H1 (cell line): ENCODE measurements around the gene SNTG2. TPM values are rescaled to one million over a fixed set of nuclear protein-coding genes. Genes with fewer than 3 reads are reported as not detected.

Experiments used
- CTCF ChIA-PET: fragments of 300-600 bp; sonication (Branson Sonifier 250); formaldehyde crosslinking; loops from one replicate; lab custom pipeline; 2021; ENCODE audit not compliant: partially characterized antibody; lab: Charles Lee
- POLR2A ChIA-PET: fragments of 300-600 bp; sonication (Branson Sonifier 250); formaldehyde crosslinking; loops from one replicate; lab custom pipeline; 2021; ENCODE audit warnings: inconsistent platforms; ENCODE audit not compliant: partially characterized antibody; lab: Charles Lee
- DNase-seq, 2 experiments: peaks; one replicate each; pipeline versions ENCODE4 v3.0.0 to v3.0.0-alpha.2; 2010 to 2022; ENCODE audit warnings: low spot score in 2 of 2, low read depth in 1 of 2, mixed read lengths in 1 of 2
- FAIRE-seq: peaks from 2 replicates; lab custom pipeline; 2011; peaks lifted over from hg19 to GRCh38; lab: Jason Lieb, UNC
- H2AFZ ChIP-seq: 2 replicates; pipeline ENCODE4 v1.8.1; 2012; ENCODE audit warnings: low read length, inconsistent platforms
- H2AK5ac ChIP-seq: 2 replicates; pipeline ENCODE4 v1.6.1; 2013; ENCODE audit warnings: low read depth, low read length
- H2BK120ac ChIP-seq: replicated peaks from 2 replicates; pipeline ENCODE3; 2013; ENCODE audit warnings: low read depth, low read length, inconsistent platforms
- H2BK12ac ChIP-seq: 2 replicates; pipeline ENCODE4 v1.6.1; 2013; ENCODE audit warnings: low read depth, low read length
- H2BK15ac ChIP-seq: 2 replicates; pipeline ENCODE4 v1.6.1; 2013; ENCODE audit warnings: low read length
- H2BK20ac ChIP-seq: 2 replicates; pipeline ENCODE4 v1.6.1; 2013; ENCODE audit warnings: low read length
- H2BK5ac ChIP-seq: 2 replicates; pipeline ENCODE4 v1.6.1; 2013; ENCODE audit warnings: low read depth, low read length
- H3K14ac ChIP-seq: 2 replicates; pipeline ENCODE4 v1.6.1; 2013; ENCODE audit warnings: inconsistent platforms; ENCODE audit not compliant: insufficient read length
- H3K18ac ChIP-seq: 2 replicates; pipeline ENCODE4 v1.6.1; 2013; ENCODE audit warnings: low read length; ENCODE audit errors: extremely low read depth
- H3K23ac ChIP-seq: 2 replicates; pipeline ENCODE4 v1.6.1; 2013; ENCODE audit warnings: inconsistent platforms; ENCODE audit not compliant: insufficient read length
- H3K23me2 ChIP-seq: 2 replicates; pipeline ENCODE4 v1.6.1; 2013; ENCODE audit warnings: low read depth, low read length
- H3K27ac ChIP-seq: 2 replicates; pipeline ENCODE4 v1.6.1; 2011; ENCODE audit warnings: low read depth, low read length, inconsistent platforms
- H3K27me3 ChIP-seq, 4 experiments: replicated peaks in 1 of 4; 1 replicate in 1 of 4; 2 replicates in 3 of 4; pipeline versions ENCODE4 v1.6.1 to v1.8.1; 2011 to 2013; ENCODE audit warnings: low read length in 3 of 4, mild to moderate bottlenecking in 3 of 4, inconsistent platforms in 2 of 4, mixed read lengths in 2 of 4, moderate library complexity in 1 of 4; ENCODE audit not compliant: control insufficient read depth in 3 of 4, insufficient read depth in 3 of 4; ENCODE audit errors: extremely low read depth in 1 of 4
- H3K36me3 ChIP-seq, 4 experiments: 2 replicates each; pipeline versions ENCODE4 v1.6.1 to v1.8.1; 2011 to 2013; ENCODE audit warnings: mild to moderate bottlenecking in 4 of 4, low read length in 3 of 4, moderate library complexity in 2 of 4, control low read depth in 1 of 4, inconsistent platforms in 1 of 4; ENCODE audit not compliant: insufficient read depth in 4 of 4, control insufficient read depth in 2 of 4
- H3K4ac ChIP-seq: replicated peaks from 2 replicates; pipeline ENCODE3; 2013; ENCODE audit warnings: low read length, low read depth, mixed read lengths, inconsistent platforms; ENCODE audit not compliant: insufficient read length
- H3K4me1 ChIP-seq, 4 experiments: replicated peaks in 1 of 4; 1 replicate in 1 of 4; 2 replicates in 3 of 4; pipeline versions ENCODE4 v1.6.1 to v1.8.1; 2011 to 2013; ENCODE audit warnings: low read length in 3 of 4, inconsistent platforms in 2 of 4, mixed read lengths in 1 of 4; ENCODE audit not compliant: insufficient read depth in 4 of 4, control insufficient read depth in 3 of 4
- H3K4me2 ChIP-seq, 2 experiments: 2 replicates each; pipeline versions ENCODE4 v1.6.1 to v1.8.1; 2011 to 2013; ENCODE audit warnings: low read depth in 2 of 2, low read length in 2 of 2, control low read depth in 1 of 2, inconsistent platforms in 1 of 2, mild to moderate bottlenecking in 1 of 2; ENCODE audit not compliant: insufficient read depth in 1 of 2
- H3K4me3 ChIP-seq, 4 experiments: fragments of 200-600, 300-600 bp in 1 of 4; sonication (generic), shearing (Covaris generic), sonication (Bioruptor Twin) in 1 of 4; 2 replicates each; pipeline versions ENCODE4 v1.5.1 to v1.8.1; 2011 to 2016; ENCODE audit warnings: low read length in 4 of 4, low read depth in 3 of 4, control low read depth in 2 of 4, inconsistent platforms in 2 of 4, mild to moderate bottlenecking in 2 of 4, mixed read lengths in 1 of 4, moderate library complexity in 1 of 4; ENCODE audit not compliant: insufficient read depth in 2 of 4; ENCODE audit errors: extremely low read depth in 1 of 4
- H3K56ac ChIP-seq: replicated peaks from 2 replicates; pipeline ENCODE3; 2013; ENCODE audit warnings: low read depth, mild to moderate bottlenecking, mixed read lengths, low read length, inconsistent platforms; ENCODE audit not compliant: insufficient read length
- H3K79me1 ChIP-seq: 2 replicates; pipeline ENCODE4 v1.6.1; 2013; ENCODE audit warnings: low read depth, low read length, control low read depth
- H3K79me2 ChIP-seq, 2 experiments: 2 replicates each; pipeline versions ENCODE4 v1.6.1 to v1.8.1; 2012 to 2013; ENCODE audit warnings: low read length in 2 of 2, mild to moderate bottlenecking in 2 of 2, inconsistent platforms in 1 of 2; ENCODE audit not compliant: insufficient read depth in 2 of 2, control insufficient read depth in 1 of 2
- H3K9ac ChIP-seq, 4 experiments: replicated peaks in 1 of 4; 1 replicate in 1 of 4; 2 replicates in 3 of 4; pipeline versions ENCODE4 v1.6.1 to v1.8.1; 2011 to 2013; ENCODE audit warnings: low read depth in 3 of 4, low read length in 3 of 4, control low read depth in 2 of 4, mild to moderate bottlenecking in 2 of 4, moderate library complexity in 2 of 4, inconsistent platforms in 1 of 4; ENCODE audit errors: extremely low read depth in 1 of 4
- H3K9me3 ChIP-seq, 2 experiments: 2 replicates each; pipeline versions ENCODE4 v1.6.1 to v1.8.1; 2012 to 2013; ENCODE audit warnings: mild to moderate bottlenecking in 2 of 2, moderate library complexity in 2 of 2, control low read depth in 1 of 2, inconsistent platforms in 1 of 2, low read depth in 1 of 2, low read length in 1 of 2, mixed read lengths in 1 of 2; ENCODE audit not compliant: insufficient read depth in 2 of 2
- H4K20me1 ChIP-seq, 2 experiments: replicated peaks in 1 of 2; 2 replicates each; pipeline versions ENCODE3 to v1.8.1; 2011 to 2013; ENCODE audit warnings: inconsistent platforms in 2 of 2, low read length in 2 of 2, mild to moderate bottlenecking in 1 of 2; ENCODE audit not compliant: insufficient read depth in 2 of 2, control insufficient read depth in 1 of 2
- H4K5ac ChIP-seq: 2 replicates; pipeline ENCODE4 v1.6.1; 2013; ENCODE audit warnings: low read length, low read depth, mixed read lengths, inconsistent platforms; ENCODE audit not compliant: insufficient read length
- H4K8ac ChIP-seq: 2 replicates; pipeline ENCODE4 v1.8.0; 2013; ENCODE audit warnings: mild to moderate bottlenecking, moderate library complexity, low read length, inconsistent platforms; ENCODE audit not compliant: insufficient read depth; ENCODE audit errors: extremely low read depth
- H4K91ac ChIP-seq: replicated peaks from 2 replicates; pipeline ENCODE3; 2013; ENCODE audit warnings: low read length, mixed read lengths, inconsistent platforms; ENCODE audit not compliant: insufficient read length
- BACH1 ChIP-seq: IDR thresholded peaks from 2 replicates; pipeline ENCODE4 v1.6.1; 2012; ENCODE audit warnings: low read length, improper control_type of control experiment
- BRCA1 ChIP-seq: IDR thresholded peaks from 2 replicates; pipeline ENCODE4 v1.6.1; 2012; ENCODE audit warnings: low read depth, low read length, improper control_type of control experiment
- JUN ChIP-seq: IDR thresholded peaks from 2 replicates; pipeline ENCODE4 v1.6.1; 2011; ENCODE audit warnings: low read depth, mild to moderate bottlenecking, improper control_type of control experiment, low read length
- KDM4A ChIP-seq: IDR thresholded peaks from one replicate; pipeline ENCODE4 v1.7.1; 2012; ENCODE audit warnings: low read depth, mild to moderate bottlenecking, moderate library complexity, low read length, inconsistent platforms; ENCODE audit not compliant: severe bottlenecking
- PHF8 ChIP-seq: fragments of 200-600 bp; sonication (generic); conservative IDR thresholded peaks from 2 replicates; pipeline ENCODE4 v1.7.1; 2012; ENCODE audit warnings: low read depth, mild to moderate bottlenecking, inconsistent platforms, low read length, moderate library complexity
- SIN3A ChIP-seq, 2 experiments: IDR thresholded peaks in 1 of 2; conservative IDR thresholded peaks in 1 of 2; 2 replicates each; pipeline ENCODE4 v1.6.1; 2011 to 2012; ENCODE audit warnings: low read length in 2 of 2, improper control_type of control experiment in 1 of 2, low read depth in 1 of 2, mild to moderate bottlenecking in 1 of 2
- SP2 ChIP-seq: IDR thresholded peaks from 2 replicates; pipeline ENCODE4 v1.6.1; 2012; ENCODE audit warnings: mild to moderate bottlenecking, low read length, inconsistent platforms
- TAF1 ChIP-seq: IDR thresholded peaks from 2 replicates; pipeline ENCODE4 v1.6.1; 2011; ENCODE audit warnings: mild to moderate bottlenecking, low read depth, low read length
- TBP ChIP-seq: IDR thresholded peaks from 2 replicates; pipeline ENCODE4 v1.6.1; 2011; ENCODE audit warnings: low read depth, low read length, improper control_type of control experiment
- TCF12 ChIP-seq: IDR thresholded peaks from 2 replicates; pipeline ENCODE4 v1.6.1; 2011; ENCODE audit warnings: low read depth, mild to moderate bottlenecking, low read length
- WGBS, 2 experiments: shearing (Covaris generic) in 1 of 2; methylation state at CpG; one replicate each; pipeline versions ENCODE4 v1.1.6 to v1.1.7; 2013 to 2015; ENCODE audit warnings: low lambda C conversion rate in 2 of 2, mixed read lengths in 2 of 2, inconsistent platforms in 1 of 2, low coverage in 1 of 2, missing lambda C conversion rate in 1 of 2; ENCODE audit not compliant: insufficient replicate concordance in 2 of 2, insufficient coverage in 1 of 2, insufficient read length in 1 of 2; ENCODE audit errors: extremely low coverage in 1 of 2, missing lambda C conversion rate in 1 of 2; 5-methylcytosine and 5-hydroxymethylcytosine counted together
- polyA plus RNA-seq, 7 experiments: library from polyadenylated mRNA; depleted of rRNA in 3 of 7; stranded (reverse) in 5 of 7; unstranded in 2 of 7; fragments of >200 nt in 5 of 7; fragments of 200-250 nt in 2 of 7; gene quantifications; 1 replicate in 5 of 7; 2 replicates in 1 of 7; 4 replicates in 1 of 7; pipeline versions ENCODE4 v1.2.1 to v1.2.3, GENCODE V29; 2011 to 2013; ENCODE audit warnings: missing spikeins in 2 of 7, mixed read lengths in 2 of 7
- total RNA-seq: library from RNA; stranded (reverse); fragmentation: NEBNext Ultra II Directional; extraction: Animal tissue kit (Norgen Biotek cat#: 25700); gene quantifications from 2 replicates; pipeline ENCODE4 v1.2.1, GENCODE V29; 2021
- TF ChIP-seq, protein P1 (sequence below), 3 experiments: IDR thresholded peaks; 1 replicate in 2 of 3; 2 replicates in 1 of 3; pipeline versions ENCODE4 v1.5.1 to v1.6.1; 2011; ENCODE audit warnings: low read length in 3 of 3, mild to moderate bottlenecking in 3 of 3, inconsistent platforms in 2 of 3, low read depth in 1 of 3, moderate library complexity in 1 of 3; ENCODE audit not compliant: insufficient read depth in 1 of 3; ENCODE audit errors: control extremely low read depth in 1 of 3

SNTG2 gene
- total and polyA plus RNA-seq, 2 of the 8 experiments (the other 6 are each of a cell fraction or from before 2014, with no cell fraction given): 6.6 to 18.1 TPM

DNA sequence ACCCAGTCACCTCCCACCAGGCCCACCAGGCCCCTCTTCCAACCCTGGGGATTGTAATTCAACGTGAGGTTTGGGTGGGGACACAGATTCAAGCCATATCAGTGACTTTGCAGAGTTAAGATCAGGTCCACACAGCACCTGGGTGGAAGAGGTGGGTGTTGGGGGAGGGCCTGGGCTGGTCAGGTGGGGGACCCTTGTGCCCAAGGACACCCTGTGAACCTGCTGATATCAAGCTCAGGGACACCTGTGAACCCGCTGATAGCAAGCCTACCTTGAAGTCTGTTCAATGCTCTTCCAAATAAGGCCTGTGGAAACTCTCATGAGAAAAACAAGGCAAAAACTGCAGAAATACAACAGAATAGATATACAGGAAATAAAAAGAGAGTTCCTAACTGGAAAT, 442.7 kb downstream of the SNTG2 start:
- no peaks in the 10 kb centered on the region for H3K9me3 ChIP-seq
- H3K27me3 ChIP-seq: peaks cover 0 to 2% (median 0%) of the 10 kb centered on the region in 4 experiments; a peak in 2 of 7 replicates
- H3K4me1 ChIP-seq: peaks cover 0 to 3% (median 0%) of the 10 kb centered on the region in 4 experiments; a peak in 2 of 7 replicates
- H4K91ac ChIP-seq: no peak overlapping the region
- no peak overlapping the region for H3K4ac ChIP-seq
- H3K14ac ChIP-seq: no peak overlapping the region
- no peaks in the 10 kb centered on the region; a peak in 1 of 8 replicates for H3K36me3 ChIP-seq
- H3K18ac ChIP-seq: no peak overlapping the region
- H2BK5ac ChIP-seq: no peak overlapping the region
- H3K79me2 ChIP-seq: no peaks in the 10 kb centered on the region
- DNase-seq (no peak), FAIRE-seq (no peak)
- no peak overlapping the region for H4K5ac ChIP-seq
- H2BK12ac ChIP-seq: no peak overlapping the region
- H3K79me1 ChIP-seq: no peaks in the 10 kb centered on the region
- H4K8ac ChIP-seq: no peak overlapping the region
- POLR2A ChIA-PET: no interaction called here
- 95% methylated on average over 2 of the region's 2 CpGs; no CpG with 5 or more reads in 1 of the 2 experiments for WGBS, 2 experiments
- no peak overlapping the region for H2BK20ac ChIP-seq
- no peak overlapping the region for H2BK120ac ChIP-seq
- H2AK5ac ChIP-seq: no peak overlapping the region
- H2AFZ ChIP-seq: no peak overlapping the region
- CTCF ChIA-PET: interaction anchor here (0.5 kb wide), 2 partner anchors 134 to 365 kb away, joined by 3 to 4 read pairs; no protein-coding TSS in a partner anchor
- H4K20me1 ChIP-seq: no peaks in the 10 kb centered on the region
- no peak overlapping the region for H3K56ac ChIP-seq
- H2BK15ac ChIP-seq: no peak overlapping the region
- no peak overlapping the region for H3K27ac ChIP-seq
- no peaks in the 10 kb centered on the region for H3K23me2 ChIP-seq
- no peak overlapping the region for H3K4me2 ChIP-seq
- H3K9ac ChIP-seq: no peak overlapping the region
- no peak overlapping the region for H3K23ac ChIP-seq
- H3K4me3 ChIP-seq: no peak overlapping the region
- no peak for TF ChIP-seq TAF1
- TF ChIP-seq, protein P1, sequence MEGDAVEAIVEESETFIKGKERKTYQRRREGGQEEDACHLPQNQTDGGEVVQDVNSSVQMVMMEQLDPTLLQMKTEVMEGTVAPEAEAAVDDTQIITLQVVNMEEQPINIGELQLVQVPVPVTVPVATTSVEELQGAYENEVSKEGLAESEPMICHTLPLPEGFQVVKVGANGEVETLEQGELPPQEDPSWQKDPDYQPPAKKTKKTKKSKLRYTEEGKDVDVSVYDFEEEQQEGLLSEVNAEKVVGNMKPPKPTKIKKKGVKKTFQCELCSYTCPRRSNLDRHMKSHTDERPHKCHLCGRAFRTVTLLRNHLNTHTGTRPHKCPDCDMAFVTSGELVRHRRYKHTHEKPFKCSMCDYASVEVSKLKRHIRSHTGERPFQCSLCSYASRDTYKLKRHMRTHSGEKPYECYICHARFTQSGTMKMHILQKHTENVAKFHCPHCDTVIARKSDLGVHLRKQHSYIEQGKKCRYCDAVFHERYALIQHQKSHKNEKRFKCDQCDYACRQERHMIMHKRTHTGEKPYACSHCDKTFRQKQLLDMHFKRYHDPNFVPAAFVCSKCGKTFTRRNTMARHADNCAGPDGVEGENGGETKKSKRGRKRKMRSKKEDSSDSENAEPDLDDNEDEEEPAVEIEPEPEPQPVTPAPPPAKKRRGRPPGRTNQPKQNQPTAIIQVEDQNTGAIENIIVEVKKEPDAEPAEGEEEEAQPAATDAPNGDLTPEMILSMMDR (IDR thresholded peaks at IDR 0.05; ENCODE audit: control extremely low read depth in 1 of 3, insufficient read depth in 1 of 3, low read depth in 1 of 3, low read length in 3 of 3): no peak
- TF ChIP-seq BRCA1: no peak
- no peak for TF ChIP-seq SIN3A (conservative IDR thresholded peaks at IDR 0.05 in 1 of 2, IDR thresholded peaks at IDR 0.05 in 1 of 2; ENCODE audit: low read depth in 1 of 2, low read length in 2 of 2)
- TF ChIP-seq KDM4A: no peak
- TF ChIP-seq JUN: no peak
- no peak for TF ChIP-seq SP2
- no peak for TF ChIP-seq BACH1
- TF ChIP-seq TCF12: no peak
- no peak for TF ChIP-seq TBP
- TF ChIP-seq PHF8: no peak
